Neutrophil (primary cell): Measurements from ENCODE around the gene ADAMTSL3.

Source experiments
- H3K27ac ChIP-seq: fragments of 200-600 bp; sonication (generic); 2 replicates; pipeline ENCODE4 v1.5.1; 2016; ENCODE audit warnings: mild to moderate bottlenecking, moderate library complexity
- H3K27me3 ChIP-seq: fragments of 200-600 bp; sonication (generic); 2 replicates; pipeline ENCODE4 v1.6.0; 2016; ENCODE audit warnings: mild to moderate bottlenecking
- H3K36me3 ChIP-seq: fragments of 200-600 bp; sonication (generic); 2 replicates; pipeline ENCODE4 v1.5.1; 2017
- H3K4me1 ChIP-seq, 2 experiments: fragments of 200-600 bp in 1 of 2; sonication (generic) in 1 of 2; 1 replicate in 1 of 2; 2 replicates in 1 of 2; pipeline versions ENCODE4 v1.5.1 to v1.6.1; 2013 to 2016; ENCODE audit warnings: low read depth in 1 of 2, low read length in 1 of 2, mild to moderate bottlenecking in 1 of 2, moderate library complexity in 1 of 2; ENCODE audit not compliant: control insufficient read depth in 1 of 2, insufficient read depth in 1 of 2
- H3K4me3 ChIP-seq, 2 experiments: fragments of 200-600 bp in 1 of 2; sonication (generic) in 1 of 2; 1 replicate in 1 of 2; 2 replicates in 1 of 2; pipeline ENCODE4 v1.5.1; 2013 to 2016; ENCODE audit warnings: low read depth in 1 of 2, low read length in 1 of 2, mild to moderate bottlenecking in 1 of 2, moderate library complexity in 1 of 2
- H3K9me3 ChIP-seq: fragments of 200-600 bp; sonication (generic); 2 replicates; pipeline ENCODE4 v1.5.1; 2016
- TF ChIP-seq, protein P1 (sequence below): fragments of 200-600 bp; sonication (generic); IDR thresholded peaks from 2 replicates; pipeline ENCODE4 v1.5.1; 2016; ENCODE audit warnings: antibody characterized with exemption

The ADAMTSL3 gene

DNA sequence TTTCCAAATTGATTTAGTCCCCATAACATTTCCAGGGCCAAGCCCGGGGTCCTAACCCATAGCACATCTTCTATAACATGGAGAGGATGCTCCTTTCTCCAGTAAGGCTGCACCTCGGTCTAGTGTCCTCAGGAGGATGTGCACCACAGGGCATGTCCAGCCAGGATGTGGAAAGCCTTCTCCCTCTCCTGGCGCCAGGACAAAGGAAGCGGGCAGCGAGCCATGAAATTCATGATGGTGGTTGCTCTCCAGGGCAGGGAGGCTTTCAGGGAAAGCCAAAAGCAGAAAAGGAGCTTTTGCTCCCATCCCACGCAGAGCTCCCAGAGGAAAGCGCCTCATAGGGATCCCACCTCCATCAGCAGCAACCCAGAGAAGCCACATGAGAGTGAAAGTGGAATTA, 220.0 kb downstream of the ADAMTSL3 start:
- no peak overlapping the region for H3K4me3 ChIP-seq
- TF ChIP-seq, protein P1, sequence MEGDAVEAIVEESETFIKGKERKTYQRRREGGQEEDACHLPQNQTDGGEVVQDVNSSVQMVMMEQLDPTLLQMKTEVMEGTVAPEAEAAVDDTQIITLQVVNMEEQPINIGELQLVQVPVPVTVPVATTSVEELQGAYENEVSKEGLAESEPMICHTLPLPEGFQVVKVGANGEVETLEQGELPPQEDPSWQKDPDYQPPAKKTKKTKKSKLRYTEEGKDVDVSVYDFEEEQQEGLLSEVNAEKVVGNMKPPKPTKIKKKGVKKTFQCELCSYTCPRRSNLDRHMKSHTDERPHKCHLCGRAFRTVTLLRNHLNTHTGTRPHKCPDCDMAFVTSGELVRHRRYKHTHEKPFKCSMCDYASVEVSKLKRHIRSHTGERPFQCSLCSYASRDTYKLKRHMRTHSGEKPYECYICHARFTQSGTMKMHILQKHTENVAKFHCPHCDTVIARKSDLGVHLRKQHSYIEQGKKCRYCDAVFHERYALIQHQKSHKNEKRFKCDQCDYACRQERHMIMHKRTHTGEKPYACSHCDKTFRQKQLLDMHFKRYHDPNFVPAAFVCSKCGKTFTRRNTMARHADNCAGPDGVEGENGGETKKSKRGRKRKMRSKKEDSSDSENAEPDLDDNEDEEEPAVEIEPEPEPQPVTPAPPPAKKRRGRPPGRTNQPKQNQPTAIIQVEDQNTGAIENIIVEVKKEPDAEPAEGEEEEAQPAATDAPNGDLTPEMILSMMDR, result no peak

DNA sequence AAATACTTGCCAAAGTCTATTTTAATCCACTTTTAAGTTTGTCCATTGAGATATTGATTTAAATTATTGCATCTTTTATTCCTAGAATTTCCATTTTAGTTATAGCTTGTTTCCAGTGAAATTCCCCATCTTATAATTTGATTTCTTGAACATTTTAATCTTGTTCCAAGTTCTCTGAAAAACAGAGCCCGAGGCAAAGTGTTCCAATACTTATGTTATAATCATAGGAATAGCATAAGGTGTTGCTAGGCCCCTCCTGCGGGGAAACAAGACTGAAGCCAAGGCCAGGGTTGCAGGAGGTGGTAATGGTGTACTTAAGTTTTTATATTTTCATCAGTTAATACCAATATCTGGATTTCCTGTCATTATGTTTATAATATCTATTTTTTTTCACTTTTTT, 226.6 kb downstream of the ADAMTSL3 start:
- H3K4me1 ChIP-seq, result no peaks in the 10 kb centered on the region
- H3K27ac ChIP-seq, result no peak overlapping the region
- H3K9me3 ChIP-seq, result no peaks in the 10 kb centered on the region
- no peaks in the 10 kb centered on the region for H3K27me3 ChIP-seq
- H3K4me3 ChIP-seq, result no peak overlapping the region
- no peaks in the 10 kb centered on the region for H3K36me3 ChIP-seq
- TF ChIP-seq, protein P1, result no peak

More for the DNA sequence above, 220.0 kb downstream of the ADAMTSL3 start:
- H3K27ac ChIP-seq, result no peak overlapping the region
- H3K4me1 ChIP-seq, result no peaks in the 10 kb centered on the region
- H3K36me3 ChIP-seq, result no peaks in the 10 kb centered on the region
- H3K27me3 ChIP-seq, result no peaks in the 10 kb centered on the region
- H3K9me3 ChIP-seq, result no peaks in the 10 kb centered on the region

DNA sequence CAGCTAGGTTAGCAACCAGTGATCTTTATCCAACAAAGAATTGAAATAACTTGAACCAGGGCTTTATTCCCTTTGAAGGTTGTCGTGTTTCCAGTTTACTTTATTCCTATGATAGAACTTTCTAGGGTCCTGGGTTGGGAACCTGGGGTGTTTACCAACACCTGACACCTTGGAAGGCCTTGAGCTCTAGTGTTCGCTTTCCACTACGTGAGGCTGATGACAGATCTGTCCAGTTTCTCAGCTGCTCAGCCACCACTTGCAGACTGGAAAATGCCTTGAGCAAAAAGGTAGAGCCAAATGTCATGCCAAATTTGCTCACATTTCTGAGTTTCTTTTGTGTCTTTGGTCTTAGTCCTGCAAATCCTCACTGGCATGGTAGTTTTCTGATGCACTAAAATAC, 227.2 kb downstream of the ADAMTSL3 start:
- H3K36me3 ChIP-seq, result no peaks in the 10 kb centered on the region
- TF ChIP-seq, protein P1, result no peak
- no peak overlapping the region for H3K4me3 ChIP-seq
- no peaks in the 10 kb centered on the region for H3K9me3 ChIP-seq
- no peaks in the 10 kb centered on the region for H3K27me3 ChIP-seq
- no peak overlapping the region for H3K27ac ChIP-seq
- no peaks in the 10 kb centered on the region for H3K4me1 ChIP-seq

DNA sequence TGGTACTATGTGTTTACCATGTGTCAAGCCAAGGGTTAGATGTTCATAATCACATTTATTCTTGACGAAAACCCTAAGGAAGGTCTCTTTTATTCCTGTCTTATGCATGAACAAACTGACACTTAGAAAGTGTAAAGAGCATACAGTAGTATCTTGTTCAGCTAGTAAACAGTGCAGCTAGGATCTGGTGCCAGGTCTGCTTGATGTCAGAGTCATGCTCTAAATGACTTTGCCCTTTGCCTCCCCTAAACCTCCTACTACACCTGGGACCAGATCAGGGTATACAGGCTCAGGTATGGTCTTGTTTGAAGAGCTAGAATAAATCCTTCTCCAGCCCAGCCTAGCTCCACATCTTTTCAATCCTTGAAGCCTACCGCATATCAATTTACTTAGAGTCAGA, 232.4 kb downstream of the ADAMTSL3 start:
- H3K27ac ChIP-seq, result no peak overlapping the region
- H3K9me3 ChIP-seq, result no peaks in the 10 kb centered on the region
- TF ChIP-seq, protein P1, result no peak
- no peak overlapping the region for H3K4me3 ChIP-seq
- no peaks in the 10 kb centered on the region for H3K36me3 ChIP-seq
- no peaks in the 10 kb centered on the region for H3K27me3 ChIP-seq
- no peaks in the 10 kb centered on the region for H3K4me1 ChIP-seq

DNA sequence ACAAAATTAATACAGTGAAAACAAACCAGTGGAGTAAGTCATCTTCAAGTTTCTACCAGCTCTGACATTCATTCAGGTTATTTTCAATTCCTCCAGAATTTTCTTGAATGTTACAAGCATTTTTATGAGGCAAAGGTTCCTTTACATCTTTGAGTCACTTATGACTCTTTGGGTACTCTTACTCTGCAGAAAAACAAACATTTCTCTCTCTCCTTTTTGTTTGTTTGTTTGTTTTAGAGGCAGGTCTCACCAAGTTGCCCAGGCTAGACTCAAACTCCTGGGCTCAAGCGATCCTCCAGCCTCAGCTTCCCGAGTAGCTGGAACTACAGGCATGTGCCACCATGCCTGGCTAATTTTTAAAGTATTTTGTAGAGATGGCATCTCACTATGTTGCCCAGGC, 233.5 kb downstream of the ADAMTSL3 start:
- Histone ChIP-seq H3K27ac (no peak overlapping the region), H3K36me3 (no peaks in the 10 kb centered on the region), H3K4me3 (no peak overlapping the region), H3K27me3 (no peaks in the 10 kb centered on the region), H3K4me1 (no peaks in the 10 kb centered on the region), H3K9me3 (no peaks in the 10 kb centered on the region)
- TF ChIP-seq, protein P1, result no peak

DNA sequence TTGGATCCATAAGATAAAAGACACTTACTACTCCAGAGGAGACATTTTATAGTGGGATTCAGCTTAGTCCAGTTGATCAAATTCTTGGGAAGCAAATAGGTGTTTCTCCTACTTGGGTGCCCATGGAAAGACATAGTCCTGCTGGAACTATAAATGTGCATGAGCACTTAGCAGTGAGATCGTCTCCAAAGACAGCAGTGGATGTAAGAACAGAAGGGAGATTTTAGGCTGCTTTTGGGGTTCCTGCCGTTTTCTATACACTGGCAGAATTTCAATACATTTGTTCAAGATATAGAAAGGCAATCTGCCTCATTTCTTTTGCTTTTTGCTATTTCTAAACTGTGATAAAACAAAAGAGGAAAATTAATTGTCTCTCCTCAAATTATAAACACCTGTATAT, 234.0 kb downstream of the ADAMTSL3 start:
- no peak overlapping the region for H3K4me3 ChIP-seq
- H3K36me3 ChIP-seq, result no peaks in the 10 kb centered on the region
- no peaks in the 10 kb centered on the region for H3K9me3 ChIP-seq
- H3K4me1 ChIP-seq, result no peaks in the 10 kb centered on the region
- H3K27ac ChIP-seq, result no peak overlapping the region
- H3K27me3 ChIP-seq, result no peaks in the 10 kb centered on the region
- TF ChIP-seq, protein P1, result no peak
